GM12878 (cell line): ENCODE measurements around the gene CASP8. TPM values are rescaled to one million over a fixed set of nuclear protein-coding genes. Genes with fewer than 3 reads are reported as not detected.

ENCODE experiments used
- ATAC-seq: fragments of 200-7000 bp; cut with Tn5 transposase; 3 replicates; pipeline ENCODE4 v1.9.1; 2020; ENCODE audit warnings: mild to moderate bottlenecking, moderate library complexity
- BruUV-seq: library from RNA; stranded (reverse); fragments of 400-500 nt; replicated peaks from 2 replicates; lab custom pipeline; 2021; lab: Mats Ljungman, UMichigan
- CTCF ChIA-PET: fragments of 300-600 bp; sonication (Branson Sonifier 250); formaldehyde crosslinking; extraction: SDS; loops from one replicate; lab custom pipeline; 2021; ENCODE audit warnings: inconsistent platforms; lab: Yijun Ruan, JAX
- POLR2A ChIA-PET: fragments of 350-600 bp; formaldehyde crosslinking; extraction: SDS; loops from one replicate; lab custom pipeline; 2021; ENCODE audit warnings: inconsistent platforms; lab: Charles Lee
- RAD21 ChIA-PET: fragments of 300-600 bp; sonication (Branson Sonifier 250); formaldehyde crosslinking; loops from one replicate; lab custom pipeline; 2023; ENCODE audit warnings: antibody characterized with exemption; ENCODE audit not compliant: unreplicated experiment; lab: Charles Lee
- SMC1A ChIA-PET: fragments of 300-600 bp; sonication (Branson Sonifier 250); formaldehyde crosslinking; loops from one replicate; lab custom pipeline; 2023; ENCODE audit not compliant: unreplicated experiment, uncharacterized antibody; lab: Charles Lee
- DNase-seq: peaks from one replicate; pipeline ENCODE4 v3.0.0-alpha.2; 2011; ENCODE audit warnings: low read depth, low spot score
- FAIRE-seq: peaks from 3 replicates; lab custom pipeline; 2011; peaks lifted over from hg19 to GRCh38; lab: Jason Lieb, UNC
- H2AFZ ChIP-seq: 2 replicates; pipeline ENCODE4 v1.6.0; 2011; ENCODE audit warnings: low read depth, low read length, control low read depth; ENCODE audit not compliant: control insufficient read depth
- H3K27ac ChIP-seq: 2 replicates; pipeline ENCODE4 v1.5.1; 2011; ENCODE audit warnings: control low read depth; ENCODE audit not compliant: control insufficient read depth, insufficient read depth
- H3K27me3 ChIP-seq, 2 experiments: replicated peaks in 1 of 2; 2 replicates each; pipeline versions ENCODE4 v1.6.0 to v1.6.1; 2011; ENCODE audit warnings: low read length in 1 of 2; ENCODE audit not compliant: control insufficient read depth in 2 of 2, insufficient read depth in 2 of 2
- H3K36me3 ChIP-seq, 2 experiments: 2 replicates each; pipeline ENCODE4 v1.5.1; 2011; ENCODE audit warnings: low read length in 1 of 2; ENCODE audit not compliant: control insufficient read depth in 2 of 2, insufficient read depth in 2 of 2
- H3K4me1 ChIP-seq: 2 replicates; pipeline ENCODE4 v1.6.1; 2011; ENCODE audit warnings: mild to moderate bottlenecking, low read length, moderate library complexity, mixed read lengths; ENCODE audit not compliant: control insufficient read depth, insufficient read depth
- H3K4me2 ChIP-seq: 2 replicates; pipeline ENCODE4 v1.6.0; 2011; ENCODE audit warnings: control low read depth; ENCODE audit not compliant: control insufficient read depth, insufficient read depth
- H3K4me3 ChIP-seq: fragments of 200-600 bp; sonication (generic); 2 replicates; pipeline ENCODE4 v1.5.1; 2016
- H3K79me2 ChIP-seq: 2 replicates; pipeline ENCODE4 v1.6.0; 2011; ENCODE audit warnings: low read length; ENCODE audit not compliant: control insufficient read depth, insufficient read depth
- H3K9ac ChIP-seq: 2 replicates; pipeline ENCODE4 v1.8.0; 2011; ENCODE audit warnings: low read length, control low read depth, mixed read lengths; ENCODE audit not compliant: control insufficient read depth, insufficient read depth
- H3K9me3 ChIP-seq: replicated peaks from 3 replicates; pipeline ENCODE4 v1.5.1; 2011; ENCODE audit warnings: mild to moderate bottlenecking, low read length; ENCODE audit not compliant: control insufficient read depth, insufficient read depth
- H4K20me1 ChIP-seq: 2 replicates; pipeline ENCODE4 v1.6.0; 2011; ENCODE audit not compliant: control insufficient read depth, insufficient read depth
- CHD4 ChIP-seq: fragments of 200-600 bp; sonication (generic); IDR thresholded peaks from 2 replicates; pipeline ENCODE4 v1.6.1; 2016; ENCODE audit warnings: mild to moderate bottlenecking
- JUNB ChIP-seq: IDR thresholded peaks from 2 replicates; pipeline ENCODE4 v1.6.1; 2016; ENCODE audit warnings: antibody characterized with exemption, mild to moderate bottlenecking
- SMARCA5 ChIP-seq: fragments of 450-650 bp; IDR thresholded peaks from 2 replicates; pipeline ENCODE4 v1.6.1; 2017; ENCODE audit warnings: mild to moderate bottlenecking
- STAT1 ChIP-seq: fragments of 450-650 bp; conservative IDR thresholded peaks from 2 replicates; pipeline ENCODE4 v1.6.1; 2014; ENCODE audit warnings: antibody characterized with exemption, mild to moderate bottlenecking
- TBL1XR1 ChIP-seq: IDR thresholded peaks from 2 replicates; pipeline ENCODE4 v1.6.1; 2012; ENCODE audit warnings: low read depth, low read length, improper control_type of control experiment
- WGBS: methylation state at CpG from one replicate; pipeline ENCODE4 v1.1.6; 2016; ENCODE audit warnings: low lambda C conversion rate; ENCODE audit not compliant: insufficient replicate concordance, insufficient coverage; ENCODE audit errors: missing lambda C conversion rate; 5-methylcytosine and 5-hydroxymethylcytosine counted together
- in situ Hi-C: fragments of 300-500 bp; cut with MboI; formaldehyde crosslinking; loops from 9 replicates; pipeline ENCODE4 v1.14.3; 2018; ENCODE audit warnings: mixed read lengths
- intact Hi-C: fragments of 100-400 bp; cut with micrococcal nuclease; formaldehyde crosslinking; loops from one replicate; pipeline ENCODE4 v1.14.2; 2022; ENCODE audit not compliant: unreplicated experiment
- polyA plus RNA-seq, 11 experiments: library from polyadenylated mRNA; depleted of rRNA in 4 of 11; unstranded in 6 of 11; stranded (reverse) in 5 of 11; fragments of >200 nt; fragmentation: Nextera tagmentation in 4 of 11; fragmentation: Illumina TruSeq in 1 of 11; extraction: Ambion mirVana in 4 of 11; extraction: Trizol in 1 of 11; gene quantifications; 1 replicate in 1 of 11; 2 replicates in 10 of 11; pipeline versions ENCODE4 v1.2.1 to v1.2.3, GENCODE V29; 2011 to 2016; ENCODE audit warnings: inconsistent platforms in 2 of 11, missing spikeins in 2 of 11, low read depth in 1 of 11
- total RNA-seq, 4 experiments: library from RNA; depleted of rRNA in 3 of 4; stranded (reverse); fragments of >200 nt in 3 of 4; fragmentation: Illumina TruSeq in 1 of 4; extraction: Trizol in 1 of 4; gene quantifications; 2 replicates each; pipeline versions ENCODE4 v1.2.1 to v1.2.3, GENCODE V29; 2013 to 2021
- TF ChIP-seq, protein P1 (sequence below): IDR thresholded peaks from 2 replicates; pipeline ENCODE4 v1.6.1; 2012; ENCODE audit warnings: improper control_type of control experiment, low read depth, low read length; ENCODE audit not compliant: insufficient replicate concordance
- TF ChIP-seq, protein P2 (sequence below): fragments of 450-650 bp; formaldehyde crosslinking; IDR thresholded peaks from 2 replicates; pipeline ENCODE4 v1.4.0; 2022; ENCODE audit warnings: mild to moderate bottlenecking, moderate library complexity
- TF ChIP-seq, protein P3 (sequence below): IDR thresholded peaks from 2 replicates; pipeline ENCODE4 v1.6.1; 2011; ENCODE audit warnings: low read depth, low read length, improper control_type of control experiment, borderline replicate concordance
- TF ChIP-seq, protein P4 (sequence below), 3 experiments: IDR thresholded peaks in 2 of 3; conservative IDR thresholded peaks in 1 of 3; 2 replicates each; pipeline ENCODE4 v1.5.1; 2011; ENCODE audit warnings: low read depth in 3 of 3, low read length in 3 of 3, mild to moderate bottlenecking in 3 of 3, control low read depth in 2 of 3, moderate library complexity in 2 of 3, inconsistent platforms in 1 of 3, mixed read lengths in 1 of 3; ENCODE audit not compliant: control insufficient read depth in 2 of 3, insufficient read depth in 1 of 3; ENCODE audit errors: extremely low read depth in 1 of 3

The CASP8 gene
- total and polyA plus RNA-seq, 10 of the 15 experiments (the other 5 are each of a cell fraction or from before 2014, with no cell fraction given) = 18.6 to 54.1 (median 39.9) TPM

DNA sequence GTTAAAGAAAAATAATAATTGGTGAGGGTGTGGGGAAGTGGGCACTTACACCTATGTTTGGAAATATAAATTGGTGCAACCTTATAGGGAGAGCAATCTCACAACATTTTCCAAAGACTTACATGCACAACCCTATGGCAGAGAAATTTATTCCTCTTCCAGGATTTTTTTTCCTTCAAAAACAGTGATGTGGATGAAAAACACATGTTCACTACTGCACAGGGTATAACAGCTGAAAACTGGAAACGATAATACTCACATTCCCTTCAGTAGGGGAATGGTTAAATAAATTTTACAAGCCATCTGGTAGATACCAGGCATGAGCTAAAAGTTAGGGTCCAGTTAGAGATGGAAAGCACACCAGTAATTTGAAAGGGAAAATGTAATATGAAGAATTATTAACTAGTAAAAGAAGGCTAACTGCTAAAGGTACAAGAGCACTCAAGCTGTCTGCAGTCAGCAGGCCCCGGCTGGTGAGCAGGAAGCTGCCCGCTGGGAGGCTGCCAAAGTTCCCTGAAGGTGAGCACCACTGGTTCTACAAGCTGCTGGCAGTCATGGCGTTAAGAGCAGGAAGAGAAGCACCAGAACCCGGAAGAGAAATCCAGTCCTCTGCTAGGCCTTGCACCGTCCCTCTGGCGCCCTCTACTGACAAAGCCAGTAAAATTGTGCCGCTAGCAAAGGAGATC is 28.4 kb upstream of the CASP8 start:
- ChIA-PET POLR2A (interaction anchor here (0.6 to 3.2 kb wide), 23 partner anchors 9 to 519 kb away, joined by 3 to 69 read pairs (median 4); partner anchors contain the start of genes CASP10, CASP8 and CLK1), RAD21 (interaction anchor here (0.5 to 4.6 kb wide), 42 partner anchors 9 to 656 kb away, joined by 3 to 279 read pairs (median 7); partner anchors contain the start of genes ALS2, CASP10, CASP8 and CFLAR), SMC1A (interaction anchor here (0.7 to 4.6 kb wide), 51 partner anchors 8 to 522 kb away, joined by 3 to 285 read pairs (median 5); partner anchors contain the start of genes CASP10, CASP8, NIF3L1 and ORC2), CTCF (interaction anchor here (0.6 to 4.6 kb wide), 61 partner anchors 10 to 1276 kb away, joined by 3 to 390 read pairs (median 7); partner anchors contain the start of genes ALS2, CASP10, CASP8 and CFLAR)
- Histone ChIP-seq H3K27ac (peak overlapping the region; percentile 55), H3K4me3 (no peak overlapping the region), H3K36me3 (no peaks in the 10 kb centered on the region), H4K20me1 (no peaks in the 10 kb centered on the region), H3K27me3 (no peaks in the 10 kb centered on the region), H3K79me2 (peaks cover 31% of the 10 kb centered on the region), H2AFZ (peak overlapping the region; percentile 90), H3K4me2 (peak overlapping the region; percentile 64), H3K9me3 (no peaks in the 10 kb centered on the region), H3K9ac (peak overlapping the region; percentile 41; the same call in 1 of the 2 replicates), H3K4me1 (peaks cover 20% of the 10 kb centered on the region)
- BruUV-seq = TSS peak; percentile 83
- FAIRE-seq (peak; percentile 91), ATAC-seq (peak; percentile 72), DNase-seq (peak; percentile 80)
- WGBS = 7% methylated on average over 8 of the region's 8 CpGs
- intact Hi-C loops = loop anchor here (1.0 to 10.0 kb wide), 10 partner anchors 49 to 943 kb away; partner anchors contain the start of genes ALS2, CASP10, HYCC2 and NIF3L1
- in situ Hi-C loops = loop anchor here (5.0 kb wide), 1 partner anchor 325 kb away; no protein-coding TSS in a partner anchor
- TF ChIP-seq, protein P1, sequence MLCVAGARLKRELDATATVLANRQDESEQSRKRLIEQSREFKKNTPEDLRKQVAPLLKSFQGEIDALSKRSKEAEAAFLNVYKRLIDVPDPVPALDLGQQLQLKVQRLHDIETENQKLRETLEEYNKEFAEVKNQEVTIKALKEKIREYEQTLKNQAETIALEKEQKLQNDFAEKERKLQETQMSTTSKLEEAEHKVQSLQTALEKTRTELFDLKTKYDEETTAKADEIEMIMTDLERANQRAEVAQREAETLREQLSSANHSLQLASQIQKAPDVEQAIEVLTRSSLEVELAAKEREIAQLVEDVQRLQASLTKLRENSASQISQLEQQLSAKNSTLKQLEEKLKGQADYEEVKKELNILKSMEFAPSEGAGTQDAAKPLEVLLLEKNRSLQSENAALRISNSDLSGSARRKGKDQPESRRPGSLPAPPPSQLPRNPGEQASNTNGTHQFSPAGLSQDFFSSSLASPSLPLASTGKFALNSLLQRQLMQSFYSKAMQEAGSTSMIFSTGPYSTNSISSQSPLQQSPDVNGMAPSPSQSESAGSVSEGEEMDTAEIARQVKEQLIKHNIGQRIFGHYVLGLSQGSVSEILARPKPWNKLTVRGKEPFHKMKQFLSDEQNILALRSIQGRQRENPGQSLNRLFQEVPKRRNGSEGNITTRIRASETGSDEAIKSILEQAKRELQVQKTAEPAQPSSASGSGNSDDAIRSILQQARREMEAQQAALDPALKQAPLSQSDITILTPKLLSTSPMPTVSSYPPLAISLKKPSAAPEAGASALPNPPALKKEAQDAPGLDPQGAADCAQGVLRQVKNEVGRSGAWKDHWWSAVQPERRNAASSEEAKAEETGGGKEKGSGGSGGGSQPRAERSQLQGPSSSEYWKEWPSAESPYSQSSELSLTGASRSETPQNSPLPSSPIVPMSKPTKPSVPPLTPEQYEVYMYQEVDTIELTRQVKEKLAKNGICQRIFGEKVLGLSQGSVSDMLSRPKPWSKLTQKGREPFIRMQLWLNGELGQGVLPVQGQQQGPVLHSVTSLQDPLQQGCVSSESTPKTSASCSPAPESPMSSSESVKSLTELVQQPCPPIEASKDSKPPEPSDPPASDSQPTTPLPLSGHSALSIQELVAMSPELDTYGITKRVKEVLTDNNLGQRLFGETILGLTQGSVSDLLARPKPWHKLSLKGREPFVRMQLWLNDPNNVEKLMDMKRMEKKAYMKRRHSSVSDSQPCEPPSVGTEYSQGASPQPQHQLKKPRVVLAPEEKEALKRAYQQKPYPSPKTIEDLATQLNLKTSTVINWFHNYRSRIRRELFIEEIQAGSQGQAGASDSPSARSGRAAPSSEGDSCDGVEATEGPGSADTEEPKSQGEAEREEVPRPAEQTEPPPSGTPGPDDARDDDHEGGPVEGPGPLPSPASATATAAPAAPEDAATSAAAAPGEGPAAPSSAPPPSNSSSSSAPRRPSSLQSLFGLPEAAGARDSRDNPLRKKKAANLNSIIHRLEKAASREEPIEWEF = no peak
- TF ChIP-seq STAT1 (no peak), SMARCA5 (peak; percentile 90; the same call in 1 of the 2 replicates), CHD4 (no peak), TBL1XR1 (peak; percentile 32; the same call in 1 of the 2 replicates), JUNB (peak; percentile 20; the same call in 1 of the 2 replicates)
- TF ChIP-seq, protein P2, sequence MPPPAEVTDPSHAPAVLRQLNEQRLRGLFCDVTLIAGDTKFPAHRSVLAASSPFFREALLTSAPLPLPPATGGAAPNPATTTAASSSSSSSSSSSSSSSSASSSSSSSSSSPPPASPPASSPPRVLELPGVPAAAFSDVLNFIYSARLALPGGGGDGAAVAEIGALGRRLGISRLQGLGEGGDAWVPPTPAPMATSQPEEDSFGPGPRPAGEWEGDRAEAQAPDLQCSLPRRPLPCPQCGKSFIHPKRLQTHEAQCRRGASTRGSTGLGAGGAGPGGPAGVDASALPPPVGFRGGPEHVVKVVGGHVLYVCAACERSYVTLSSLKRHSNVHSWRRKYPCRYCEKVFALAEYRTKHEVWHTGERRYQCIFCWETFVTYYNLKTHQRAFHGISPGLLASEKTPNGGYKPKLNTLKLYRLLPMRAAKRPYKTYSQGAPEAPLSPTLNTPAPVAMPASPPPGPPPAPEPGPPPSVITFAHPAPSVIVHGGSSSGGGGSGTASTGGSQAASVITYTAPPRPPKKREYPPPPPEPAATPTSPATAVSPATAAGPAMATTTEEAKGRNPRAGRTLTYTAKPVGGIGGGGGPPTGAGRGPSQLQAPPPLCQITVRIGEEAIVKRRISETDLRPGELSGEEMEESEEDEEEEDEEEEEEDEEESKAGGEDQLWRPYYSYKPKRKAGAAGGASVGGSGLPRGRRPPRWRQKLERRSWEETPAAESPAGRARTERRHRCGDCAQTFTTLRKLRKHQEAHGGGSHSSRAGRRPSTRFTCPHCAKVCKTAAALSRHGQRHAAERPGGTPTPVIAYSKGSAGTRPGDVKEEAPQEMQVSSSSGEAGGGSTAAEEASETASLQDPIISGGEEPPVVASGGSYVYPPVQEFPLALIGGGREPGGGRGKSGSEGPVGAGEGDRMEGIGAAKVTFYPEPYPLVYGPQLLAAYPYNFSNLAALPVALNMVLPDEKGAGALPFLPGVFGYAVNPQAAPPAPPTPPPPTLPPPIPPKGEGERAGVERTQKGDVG (CRISPR knock-in tag) = no peak
- TF ChIP-seq, protein P3, sequence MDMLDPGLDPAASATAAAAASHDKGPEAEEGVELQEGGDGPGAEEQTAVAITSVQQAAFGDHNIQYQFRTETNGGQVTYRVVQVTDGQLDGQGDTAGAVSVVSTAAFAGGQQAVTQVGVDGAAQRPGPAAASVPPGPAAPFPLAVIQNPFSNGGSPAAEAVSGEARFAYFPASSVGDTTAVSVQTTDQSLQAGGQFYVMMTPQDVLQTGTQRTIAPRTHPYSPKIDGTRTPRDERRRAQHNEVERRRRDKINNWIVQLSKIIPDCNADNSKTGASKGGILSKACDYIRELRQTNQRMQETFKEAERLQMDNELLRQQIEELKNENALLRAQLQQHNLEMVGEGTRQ = no peak
- TF ChIP-seq, protein P4, sequence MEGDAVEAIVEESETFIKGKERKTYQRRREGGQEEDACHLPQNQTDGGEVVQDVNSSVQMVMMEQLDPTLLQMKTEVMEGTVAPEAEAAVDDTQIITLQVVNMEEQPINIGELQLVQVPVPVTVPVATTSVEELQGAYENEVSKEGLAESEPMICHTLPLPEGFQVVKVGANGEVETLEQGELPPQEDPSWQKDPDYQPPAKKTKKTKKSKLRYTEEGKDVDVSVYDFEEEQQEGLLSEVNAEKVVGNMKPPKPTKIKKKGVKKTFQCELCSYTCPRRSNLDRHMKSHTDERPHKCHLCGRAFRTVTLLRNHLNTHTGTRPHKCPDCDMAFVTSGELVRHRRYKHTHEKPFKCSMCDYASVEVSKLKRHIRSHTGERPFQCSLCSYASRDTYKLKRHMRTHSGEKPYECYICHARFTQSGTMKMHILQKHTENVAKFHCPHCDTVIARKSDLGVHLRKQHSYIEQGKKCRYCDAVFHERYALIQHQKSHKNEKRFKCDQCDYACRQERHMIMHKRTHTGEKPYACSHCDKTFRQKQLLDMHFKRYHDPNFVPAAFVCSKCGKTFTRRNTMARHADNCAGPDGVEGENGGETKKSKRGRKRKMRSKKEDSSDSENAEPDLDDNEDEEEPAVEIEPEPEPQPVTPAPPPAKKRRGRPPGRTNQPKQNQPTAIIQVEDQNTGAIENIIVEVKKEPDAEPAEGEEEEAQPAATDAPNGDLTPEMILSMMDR (IDR thresholded peaks at IDR 0.05 in 2 of 3, conservative IDR thresholded peaks at IDR 0.05 in 1 of 3; ENCODE audit: control insufficient read depth in 2 of 3, extremely low read depth in 1 of 3, insufficient read depth in 1 of 3, low read depth in 3 of 3, low read length in 3 of 3) = peak; percentile 92 to 98 (median 95); a peak in 5 of 6 replicates
